Hepatocyte (in vitro differentiated cells): Measurements from ENCODE around the gene TEX30. TPM values are rescaled to one million over a fixed set of nuclear protein-coding genes. Genes with fewer than 3 reads are reported as not detected.

Source experiments
- DNase-seq: peaks from one replicate; pipeline ENCODE4 v3.0.0-alpha.2; 2016; ENCODE audit warnings: low spot score
- H2AFZ ChIP-seq: fragments of 200-600 bp; sonication (generic); 2 replicates; pipeline ENCODE4 v1.6.0; 2016; ENCODE audit warnings: antibody characterized with exemption, mild to moderate bottlenecking
- H3K27ac ChIP-seq: fragments of 200-600 bp; sonication (generic); 2 replicates; pipeline ENCODE4 v1.5.1; 2016; ENCODE audit warnings: mild to moderate bottlenecking
- H3K27me3 ChIP-seq: fragments of 200-600 bp; sonication (generic); 2 replicates; pipeline ENCODE4 v1.6.1; 2016
- H3K36me3 ChIP-seq: fragments of 200-600 bp; sonication (generic); replicated peaks from 2 replicates; pipeline ENCODE4 v1.5.1; 2016; ENCODE audit warnings: low read depth; ENCODE audit not compliant: insufficient read depth
- H3K4me1 ChIP-seq: fragments of 200-600 bp; sonication (generic); 2 replicates; pipeline ENCODE4 v1.5.1; 2016; ENCODE audit warnings: mild to moderate bottlenecking, moderate library complexity; ENCODE audit not compliant: insufficient read depth
- H3K4me2 ChIP-seq: fragments of 200-600 bp; sonication (generic); 2 replicates; pipeline ENCODE4 v1.6.0; 2016
- H3K4me3 ChIP-seq: fragments of 200-600 bp; sonication (generic); 2 replicates; pipeline ENCODE4 v1.5.1; 2016; ENCODE audit warnings: mild to moderate bottlenecking
- H3K79me2 ChIP-seq: fragments of 200-600 bp; sonication (generic); 2 replicates; pipeline ENCODE4 v1.6.0; 2017; ENCODE audit warnings: mild to moderate bottlenecking
- H3K9me2 ChIP-seq: fragments of 200-600 bp; sonication (generic); replicated peaks from 2 replicates; pipeline ENCODE4 v1.6.0; 2017; ENCODE audit warnings: mild to moderate bottlenecking; ENCODE audit not compliant: insufficient read depth
- H3K9me3 ChIP-seq: fragments of 200-600 bp; sonication (generic); 2 replicates; pipeline ENCODE4 v1.5.1; 2016; ENCODE audit warnings: low read depth, mild to moderate bottlenecking
- H4K20me1 ChIP-seq: fragments of 200-600 bp; sonication (generic); 2 replicates; pipeline ENCODE4 v1.6.0; 2016; ENCODE audit warnings: mild to moderate bottlenecking; ENCODE audit not compliant: insufficient read depth, poor library complexity, severe bottlenecking
- EZH2 ChIP-seq: fragments of 200-600 bp; sonication (generic); IDR thresholded peaks from 2 replicates; pipeline ENCODE4 v1.6.1; 2016; ENCODE audit warnings: antibody characterized with exemption, mild to moderate bottlenecking, borderline replicate concordance
- EZH2phosphoT487 ChIP-seq: fragments of 200-600 bp; sonication (generic); IDR thresholded peaks from one replicate; pipeline ENCODE4 v1.6.1; 2018; ENCODE audit warnings: antibody characterized with exemption, mild to moderate bottlenecking, low read depth, moderate library complexity; ENCODE audit not compliant: unreplicated experiment, severe bottlenecking
- WGBS: methylation state at CpG from one replicate; pipeline ENCODE4 v1.1.6; 2016; ENCODE audit warnings: low lambda C conversion rate; ENCODE audit errors: missing lambda C conversion rate; 5-methylcytosine and 5-hydroxymethylcytosine counted together
- polyA plus RNA-seq: library from polyadenylated mRNA; unstranded; fragments of >200 nt; fragmentation: Nextera tagmentation; extraction: Ambion mirVana; gene quantifications from 2 replicates; pipeline ENCODE4 v1.2.1, GENCODE V29; 2016
- total RNA-seq: library from RNA; depleted of rRNA; stranded (reverse); fragments of >200 nt; gene quantifications from 2 replicates; pipeline ENCODE4 v1.2.3, GENCODE V29; 2014
- TF ChIP-seq, protein P1 (sequence below): fragments of 200-600 bp; sonication (generic); IDR thresholded peaks from 2 replicates; pipeline ENCODE4 v1.5.1; 2016; ENCODE audit warnings: antibody characterized with exemption, mild to moderate bottlenecking; ENCODE audit not compliant: poor library complexity

Gene TEX30
- total and polyA plus RNA-seq, 2 experiments from 2014 or later, result 15.4 to 20.6 TPM

DNA sequence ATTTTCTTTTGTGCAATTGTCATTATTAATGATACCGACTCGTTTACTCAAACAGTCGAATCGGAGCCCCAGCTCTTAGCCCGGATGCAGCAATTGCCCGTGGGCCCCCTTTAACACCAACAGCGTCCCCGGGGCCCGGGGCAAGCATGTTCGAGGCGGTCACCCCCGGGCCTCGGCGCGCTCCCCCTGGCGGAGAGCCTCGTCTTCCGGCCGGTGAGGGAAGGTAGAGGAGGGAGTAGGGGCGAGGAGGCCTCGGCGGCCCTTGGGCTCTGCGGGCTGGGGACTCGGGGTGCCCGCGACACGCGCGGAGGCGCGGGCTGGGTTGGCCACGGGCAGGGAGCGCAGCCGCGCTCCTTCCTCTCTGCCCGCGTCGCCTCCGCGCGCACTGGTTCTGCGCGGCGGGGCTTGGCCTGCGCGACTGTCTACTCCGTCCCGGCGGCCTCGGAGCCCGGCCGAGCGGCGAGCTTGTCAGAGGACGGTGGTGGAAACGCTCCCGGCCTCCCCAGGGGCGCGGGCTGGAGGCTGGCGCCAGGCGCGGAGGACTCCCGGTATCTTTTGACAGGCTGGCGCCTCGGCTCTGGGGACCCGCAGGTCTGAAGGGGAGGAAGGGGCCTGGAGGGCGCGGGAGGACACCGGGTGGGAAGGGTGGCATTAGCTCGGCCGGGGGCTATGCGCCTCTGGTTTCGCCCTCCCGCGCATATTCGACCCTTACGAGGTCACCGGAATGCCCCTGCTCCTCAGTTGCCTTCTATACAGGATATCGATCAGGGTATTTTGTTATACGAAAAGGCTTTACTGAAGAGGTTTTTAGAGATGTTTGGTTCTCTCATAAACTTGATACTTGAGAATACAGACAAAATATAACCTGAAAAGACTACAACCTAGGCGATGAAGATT lies 26.8 kb upstream of the TEX30 start:
- H3K9me2 ChIP-seq, result no peaks in the 10 kb centered on the region
- H3K79me2 ChIP-seq, result peaks cover 61% of the 10 kb centered on the region
- DNase-seq, result peak; percentile 89
- H3K4me1 ChIP-seq, result peaks cover 7% of the 10 kb centered on the region
- H3K27me3 ChIP-seq, result no peaks in the 10 kb centered on the region
- peak overlapping the region; percentile 87 for H3K27ac ChIP-seq
- 7% methylated on average over 34 of the region's 81 CpGs for WGBS
- peak overlapping the region; percentile 81 for H2AFZ ChIP-seq
- no peaks in the 10 kb centered on the region for H3K36me3 ChIP-seq
- peak overlapping the region; percentile 91 for H3K4me2 ChIP-seq
- TF ChIP-seq EZH2, result no peak
- TF ChIP-seq, protein P1, sequence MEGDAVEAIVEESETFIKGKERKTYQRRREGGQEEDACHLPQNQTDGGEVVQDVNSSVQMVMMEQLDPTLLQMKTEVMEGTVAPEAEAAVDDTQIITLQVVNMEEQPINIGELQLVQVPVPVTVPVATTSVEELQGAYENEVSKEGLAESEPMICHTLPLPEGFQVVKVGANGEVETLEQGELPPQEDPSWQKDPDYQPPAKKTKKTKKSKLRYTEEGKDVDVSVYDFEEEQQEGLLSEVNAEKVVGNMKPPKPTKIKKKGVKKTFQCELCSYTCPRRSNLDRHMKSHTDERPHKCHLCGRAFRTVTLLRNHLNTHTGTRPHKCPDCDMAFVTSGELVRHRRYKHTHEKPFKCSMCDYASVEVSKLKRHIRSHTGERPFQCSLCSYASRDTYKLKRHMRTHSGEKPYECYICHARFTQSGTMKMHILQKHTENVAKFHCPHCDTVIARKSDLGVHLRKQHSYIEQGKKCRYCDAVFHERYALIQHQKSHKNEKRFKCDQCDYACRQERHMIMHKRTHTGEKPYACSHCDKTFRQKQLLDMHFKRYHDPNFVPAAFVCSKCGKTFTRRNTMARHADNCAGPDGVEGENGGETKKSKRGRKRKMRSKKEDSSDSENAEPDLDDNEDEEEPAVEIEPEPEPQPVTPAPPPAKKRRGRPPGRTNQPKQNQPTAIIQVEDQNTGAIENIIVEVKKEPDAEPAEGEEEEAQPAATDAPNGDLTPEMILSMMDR, result peak; percentile 73
- H3K4me3 ChIP-seq, result peak overlapping the region; percentile 65
- no peaks in the 10 kb centered on the region for H4K20me1 ChIP-seq
- no peaks in the 10 kb centered on the region for H3K9me3 ChIP-seq

DNA sequence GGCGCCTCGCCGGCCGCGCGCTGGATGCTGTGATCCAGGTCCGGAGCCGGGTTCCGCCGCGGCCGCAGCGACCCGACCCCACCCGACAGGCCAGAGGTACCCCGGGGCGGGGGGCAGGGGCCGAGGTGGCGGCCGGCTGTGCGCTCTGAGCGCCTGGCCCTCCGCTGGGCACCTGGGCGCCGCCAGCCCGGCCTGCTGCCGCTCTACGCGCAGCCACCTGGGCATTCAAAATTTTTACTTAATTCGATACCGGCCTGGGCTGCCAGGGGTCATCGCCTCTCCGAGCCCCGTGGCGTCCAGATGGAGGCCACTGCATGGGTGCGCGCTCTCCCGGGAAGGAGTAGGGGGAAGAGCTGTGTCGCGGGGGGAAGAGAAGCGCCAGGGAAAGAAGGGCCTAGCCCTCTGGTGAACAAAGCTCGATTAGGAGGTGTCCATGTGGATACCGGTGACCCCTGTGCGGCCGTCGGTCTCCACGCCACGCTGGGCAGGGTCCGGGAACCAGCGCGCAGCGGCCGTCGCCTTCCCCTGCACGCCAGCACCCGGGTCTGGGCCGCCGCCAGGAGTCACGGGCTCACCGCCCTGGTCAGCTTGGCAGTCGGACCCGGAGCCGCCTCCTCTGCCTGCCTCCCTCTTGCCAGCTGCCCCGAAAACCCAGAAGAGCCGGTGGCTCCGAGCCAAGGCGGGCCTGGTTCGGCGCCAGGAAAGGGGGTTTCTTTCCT lies 26.0 kb upstream of the TEX30 start:
- DNase-seq, result peak; percentile 43
- Histone ChIP-seq H2AFZ (peak overlapping the region; percentile 81), H3K36me3 (no peaks in the 10 kb centered on the region), H3K4me1 (peaks cover 7% of the 10 kb centered on the region), H3K79me2 (peaks cover 52% of the 10 kb centered on the region), H3K4me2 (peak overlapping the region; percentile 91), H4K20me1 (no peaks in the 10 kb centered on the region), H3K9me2 (no peaks in the 10 kb centered on the region), H3K9me3 (no peaks in the 10 kb centered on the region), H3K27me3 (no peaks in the 10 kb centered on the region), H3K27ac (peak overlapping the region; percentile 87), H3K4me3 (peak overlapping the region; percentile 65)
- TF ChIP-seq, protein P1, result no peak
- TF ChIP-seq EZH2phosphoT487 (no peak), EZH2 (no peak)
- WGBS, result 3% methylated on average over 47 of the region's 69 CpGs

DNA sequence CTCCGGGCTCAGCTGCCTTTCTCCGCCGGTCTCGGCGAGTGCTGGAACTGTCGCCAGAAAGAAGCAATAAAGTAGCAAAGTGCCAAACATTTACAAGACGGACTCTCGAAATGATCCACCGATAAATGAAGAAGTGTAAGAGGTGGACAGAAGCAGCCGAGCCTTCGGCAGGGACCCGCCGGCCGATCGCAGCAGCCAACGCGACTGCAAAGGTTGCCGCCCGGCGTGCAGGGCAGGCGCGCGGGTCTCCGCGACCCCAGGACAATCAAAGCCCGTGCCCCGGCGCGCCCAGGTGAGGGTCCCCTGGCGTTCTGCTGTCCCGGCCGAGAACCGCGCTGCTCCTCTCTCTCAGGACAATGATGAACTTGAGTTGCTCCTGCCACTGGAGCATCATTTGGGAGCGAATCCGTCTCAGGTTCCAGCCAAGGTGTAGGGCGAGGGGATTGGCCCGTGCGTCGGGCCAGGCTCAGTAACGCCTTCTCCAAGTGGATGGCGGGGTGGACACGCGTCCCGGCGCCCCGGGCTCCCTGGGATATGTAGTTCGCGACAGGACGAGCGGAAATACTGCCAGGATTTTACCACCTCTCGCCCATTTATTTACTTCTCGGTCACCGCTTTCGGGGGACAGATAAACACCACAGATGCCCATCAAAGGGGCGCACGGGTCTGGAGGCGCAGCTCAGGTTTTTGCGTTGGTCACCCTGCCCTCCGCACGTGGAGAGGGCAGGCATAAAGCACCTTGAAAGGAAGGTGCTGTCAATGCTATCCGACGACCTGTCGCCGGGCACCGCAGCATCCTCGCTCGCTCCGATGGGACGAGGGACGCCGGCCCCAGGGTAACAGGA lies 25.2 kb upstream of the TEX30 start, which contains the start of the genes BIVM and POGLUT2:
Gene BIVM, plus strand, starts transcription at position 539 of the 845 bp plus-strand sequence. CDS start 8,149 bp downstream, outside the sequence.
Gene POGLUT2, minus strand, starts transcription at position 396 of the 845 bp plus-strand sequence. Its CDS starts 306 bp downstream, at position 90.
- peaks cover 7% of the 10 kb centered on the region for H3K4me1 ChIP-seq
- under 1% methylated on average over 71 of the region's 72 CpGs for WGBS
- H3K4me3 ChIP-seq, result peak within 1 kb of the TSS; percentile 65
- peak within 1 kb of the TSS; percentile 91 for H3K4me2 ChIP-seq
- no peaks in the 10 kb centered on the region for H4K20me1 ChIP-seq
- H3K79me2 ChIP-seq, result peaks cover 46% of the 10 kb centered on the region
- peak; percentile 95 for DNase-seq
- no peaks in the 10 kb centered on the region for H3K9me2 ChIP-seq
- TF ChIP-seq EZH2 (no peak), EZH2phosphoT487 (no peak)
- TF ChIP-seq, protein P1, result no peak
- no peaks in the 10 kb centered on the region for H3K9me3 ChIP-seq
- no peaks in the 10 kb centered on the region for H3K27me3 ChIP-seq
- H3K27ac ChIP-seq, result peak within 1 kb of the TSS; percentile 87
- H2AFZ ChIP-seq, result peak within 1 kb of the TSS; percentile 81
- no peaks in the 10 kb centered on the region for H3K36me3 ChIP-seq
